ENCODE results near the gene INPP5D. TPM values are rescaled to one million over a fixed set of nuclear protein-coding genes. Genes with fewer than 3 reads are reported as not detected.

The INPP5D gene
- total RNA-seq, 1 donor from 2014 or later = 8.9 TPM

GRCh38 chr2:233021771-233022170 lies 38.4 kb upstream of the INPP5D start:
- Mint-ChIP-seq H3K27me3 (ENCODE audit: low read depth) (no peaks in the 10 kb centered on the region), H3K27ac (no peak overlapping the region), H3K9me3 (peaks cover 4% of the 10 kb centered on the region), H3K4me3 (no peak overlapping the region), H3K36me3 (no peaks in the 10 kb centered on the region), H3K4me1 (no peaks in the 10 kb centered on the region)
- DNase-seq (ENCODE audit: low spot score in 2 of 2, unreplicated experiment in 2 of 2) = no peak
- no peak for TF ChIP-seq CTCF (IDR thresholded peaks at IDR 0.05; ENCODE audit: unreplicated experiment)

GRCh38 chr2:233022561-233022960 lies 37.6 kb upstream of the INPP5D start:
- Mint-ChIP-seq H3K4me1 (no peaks in the 10 kb centered on the region), H3K36me3 (no peaks in the 10 kb centered on the region), H3K4me3 (no peak overlapping the region), H3K27ac (no peak overlapping the region), H3K9me3 (peaks cover 1% of the 10 kb centered on the region), H3K27me3 (ENCODE audit: low read depth) (no peaks in the 10 kb centered on the region)
- DNase-seq (ENCODE audit: low spot score in 2 of 2, unreplicated experiment in 2 of 2) = no peak
- no peak for TF ChIP-seq CTCF (IDR thresholded peaks at IDR 0.05; ENCODE audit: unreplicated experiment)

GRCh38 chr2:233023007-233023760 lies 37.0 kb upstream of the INPP5D start:
- Mint-ChIP-seq H3K4me3 (no peak overlapping the region), H3K36me3 (no peaks in the 10 kb centered on the region), H3K27me3 (ENCODE audit: low read depth) (no peaks in the 10 kb centered on the region), H3K4me1 (no peaks in the 10 kb centered on the region), H3K9me3 (no peaks in the 10 kb centered on the region), H3K27ac (no peak overlapping the region)
- no peak for TF ChIP-seq CTCF (IDR thresholded peaks at IDR 0.05; ENCODE audit: unreplicated experiment)
- no peak for DNase-seq (ENCODE audit: low spot score in 2 of 2, unreplicated experiment in 2 of 2)

- H3K4me3 Mint-ChIP-seq = no peak overlapping the region
- no peak for TF ChIP-seq CTCF (IDR thresholded peaks at IDR 0.05; ENCODE audit: unreplicated experiment)
- H3K36me3 Mint-ChIP-seq = no peaks in the 10 kb centered on the region
- H3K27me3 Mint-ChIP-seq (ENCODE audit: low read depth) = no peaks in the 10 kb centered on the region
- H3K27ac Mint-ChIP-seq = no peak overlapping the region
- no peaks in the 10 kb centered on the region for H3K9me3 Mint-ChIP-seq
- H3K4me1 Mint-ChIP-seq = no peaks in the 10 kb centered on the region
- no peak for DNase-seq (ENCODE audit: low spot score in 2 of 2, unreplicated experiment in 2 of 2)
Observed at GRCh38 chr2:233023761-233024410, 36.3 kb upstream of the INPP5D start.

- Mint-ChIP-seq H3K27me3 (ENCODE audit: low read depth) (no peaks in the 10 kb centered on the region), H3K4me3 (no peak overlapping the region), H3K36me3 (no peaks in the 10 kb centered on the region), H3K27ac (no peak overlapping the region), H3K4me1 (no peaks in the 10 kb centered on the region), H3K9me3 (peaks cover 3% of the 10 kb centered on the region)
- no peak for DNase-seq (ENCODE audit: low spot score in 2 of 2, unreplicated experiment in 2 of 2)
- TF ChIP-seq CTCF (IDR thresholded peaks at IDR 0.05; ENCODE audit: unreplicated experiment) = no peak
Observed at GRCh38 chr2:233025706-233026105, 34.4 kb upstream of the INPP5D start.
